Measurements from ENCODE around the gene KDM5A. TPM values are rescaled to one million over a fixed set of nuclear protein-coding genes. Genes with fewer than 3 reads are reported as not detected.
A peak's percentile ranks its signal among the peaks of the same experiment; 100 is the strongest.

KDM5A gene
- polyA plus RNA-seq, 1 donor (not counting 4 experiments of a cell fraction or from before 2014, with no cell fraction given) = 14.5 TPM

GRCh38 chr12:321606-322326 is 67.4 kb downstream of the KDM5A start:
- Histone ChIP-seq H3K4me2 (ENCODE audit: control insufficient read depth, extremely low read depth, insufficient read depth, low read depth, low read length) (no peak overlapping the region), H3K4me3 (ENCODE audit: control insufficient read depth in 2 of 3, extremely low read depth in 1 of 3, insufficient read depth in 2 of 3, low read depth in 1 of 3, low read length in 3 of 3) (no peak overlapping the region), H3K9ac (ENCODE audit: control insufficient read depth, extremely low read depth, insufficient read depth, low read length) (no peak overlapping the region), H2AFZ (ENCODE audit: control insufficient read depth, low read length) (no peak overlapping the region), H3K27ac (ENCODE audit: control insufficient read depth, insufficient read depth, low read length) (no peak overlapping the region), H3K79me2 (ENCODE audit: control insufficient read depth, insufficient read depth, low read length) (no peaks in the 10 kb centered on the region), H3K9me3 (ENCODE audit: control insufficient read depth, low read depth, low read length) (no peaks in the 10 kb centered on the region), H3K4me1 (ENCODE audit: control insufficient read depth, extremely low read depth, insufficient read depth, low read length) (peaks cover 11% of the 10 kb centered on the region), H4K20me1 (ENCODE audit: control insufficient read depth, extremely low read depth, insufficient read depth, low read length) (no peaks in the 10 kb centered on the region), H3K27me3 (ENCODE audit: control insufficient read depth, extremely low read depth, insufficient read depth, low read length) (no peaks in the 10 kb centered on the region), H3K36me3 (ENCODE audit: control insufficient read depth in 2 of 2, extremely low read depth in 1 of 2, insufficient read depth in 2 of 2, low read length in 2 of 2) (peaks cover 22 to 24% of the 10 kb centered on the region in 2 experiments), H3K9me1 (ENCODE audit: control insufficient read depth, extremely low read depth, insufficient read depth, low read length) (no peaks in the 10 kb centered on the region)
- DNase-seq (ENCODE audit: low read depth, low spot score) = no peak
- dilution Hi-C loops (cut with MboI; ENCODE audit: extremely low pct_ligation_motif_present, low sequenced_read_pairs) = no loop called here
- no peak for FAIRE-seq
- TF ChIP-seq EZH2 (IDR thresholded peaks at IDR 0.05; ENCODE audit: low read length) (no peak), CTCF (optimal IDR thresholded peaks at IDR 0.05 in 1 of 3, IDR thresholded peaks at IDR 0.05 in 1 of 3, conservative IDR thresholded peaks at IDR 0.05 in 1 of 3; ENCODE audit: extremely low read depth in 1 of 3, insufficient read depth in 2 of 3, low read length in 3 of 3) (peak in 1 of 3 experiments; percentile 8)

- no peak for DNase-seq (ENCODE audit: low read depth, low spot score)
- Histone ChIP-seq H3K27ac (ENCODE audit: control insufficient read depth, insufficient read depth, low read length) (no peak overlapping the region), H3K79me2 (ENCODE audit: control insufficient read depth, insufficient read depth, low read length) (no peaks in the 10 kb centered on the region), H3K27me3 (ENCODE audit: control insufficient read depth, extremely low read depth, insufficient read depth, low read length) (no peaks in the 10 kb centered on the region), H4K20me1 (ENCODE audit: control insufficient read depth, extremely low read depth, insufficient read depth, low read length) (no peaks in the 10 kb centered on the region), H3K36me3 (ENCODE audit: control insufficient read depth in 2 of 2, extremely low read depth in 1 of 2, insufficient read depth in 2 of 2, low read length in 2 of 2) (peaks cover 23% of the 10 kb centered on the region in 2 experiments), H3K4me1 (ENCODE audit: control insufficient read depth, extremely low read depth, insufficient read depth, low read length) (peaks cover 8% of the 10 kb centered on the region), H3K9ac (ENCODE audit: control insufficient read depth, extremely low read depth, insufficient read depth, low read length) (no peak overlapping the region), H3K9me3 (ENCODE audit: control insufficient read depth, low read depth, low read length) (no peaks in the 10 kb centered on the region), H2AFZ (ENCODE audit: control insufficient read depth, low read length) (no peak overlapping the region), H3K9me1 (ENCODE audit: control insufficient read depth, extremely low read depth, insufficient read depth, low read length) (no peaks in the 10 kb centered on the region), H3K4me3 (ENCODE audit: control insufficient read depth in 2 of 3, extremely low read depth in 1 of 3, insufficient read depth in 2 of 3, low read depth in 1 of 3, low read length in 3 of 3) (no peak overlapping the region), H3K4me2 (ENCODE audit: control insufficient read depth, extremely low read depth, insufficient read depth, low read depth, low read length) (no peak overlapping the region)
- dilution Hi-C loops (cut with MboI; ENCODE audit: extremely low pct_ligation_motif_present, low sequenced_read_pairs) = no loop called here
- FAIRE-seq = no peak
- TF ChIP-seq CTCF (optimal IDR thresholded peaks at IDR 0.05 in 1 of 3, IDR thresholded peaks at IDR 0.05 in 1 of 3, conservative IDR thresholded peaks at IDR 0.05 in 1 of 3; ENCODE audit: extremely low read depth in 1 of 3, insufficient read depth in 2 of 3, low read length in 3 of 3) = no peak
- TF ChIP-seq EZH2 (IDR thresholded peaks at IDR 0.05; ENCODE audit: low read length) = no peak
These were observed 70.2 kb downstream of the KDM5A start for GRCh38 chr12:318759-319515.

Measured in keratinocyte (primary cell).